Spleen (tissue), 7 donors: ENCODE measurements around the gene TUT1.

Experiments
- POLR2A ChIP-seq, 3 donors: fragments of 450-650 bp; IDR thresholded peaks; one replicate each; pipeline ENCODE4 v1.5.1; 2017; ENCODE audit warnings: antibody characterized with exemption in 3 of 3, mild to moderate bottlenecking in 1 of 3
- POLR2AphosphoS5 ChIP-seq, 3 donors: sonication (generic); formaldehyde crosslinking; IDR thresholded peaks; one replicate each; pipeline ENCODE4 v1.5.1; 2017; ENCODE audit warnings: antibody characterized with exemption in 3 of 3
- TF ChIP-seq, protein P1 (sequence below), 11 experiments: fragments of 200-600 bp in 7 of 11; fragments of 450-650 bp in 4 of 11; sonication (generic) in 4 of 11; IDR thresholded peaks in 8 of 11; conservative IDR thresholded peaks in 3 of 11; 1 replicate in 7 of 11; 2 replicates in 4 of 11; pipeline versions ENCODE4 v1.4.0 to v1.8.0; 2016 to 2021; ENCODE audit warnings: antibody characterized with exemption in 11 of 11, inconsistent platforms in 4 of 11, mild to moderate bottlenecking in 1 of 11
- donor health status: DM: no; HTN: no; CAD: no; lungs with moderate emphysema.
- donor health status: DM: no; HTN: no; CAD: no.
- donor health status: DM: no; HTN: no; CAD: no.

DNA sequence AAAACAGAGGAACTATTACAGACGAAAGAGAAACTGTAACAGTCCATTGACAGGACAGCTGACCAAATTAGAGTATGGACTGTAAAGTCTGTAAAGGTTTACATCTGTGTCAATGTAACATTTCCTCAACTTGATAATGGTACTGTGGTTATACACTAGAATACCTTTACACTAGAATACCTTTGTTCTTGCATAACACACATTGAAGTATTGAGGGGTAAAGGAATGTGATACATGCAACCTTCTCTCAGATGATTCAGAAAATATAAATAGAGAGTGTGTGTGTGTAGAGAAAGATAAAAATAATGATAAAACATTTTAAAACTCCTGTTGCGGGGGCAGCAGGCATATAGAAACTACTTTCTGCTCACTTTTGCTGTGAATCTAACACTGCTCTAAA, 12.1 kb downstream of the TUT1 start:
- TF ChIP-seq POLR2A (IDR thresholded peaks at IDR 0.05): no peak
- TF ChIP-seq, protein P1, sequence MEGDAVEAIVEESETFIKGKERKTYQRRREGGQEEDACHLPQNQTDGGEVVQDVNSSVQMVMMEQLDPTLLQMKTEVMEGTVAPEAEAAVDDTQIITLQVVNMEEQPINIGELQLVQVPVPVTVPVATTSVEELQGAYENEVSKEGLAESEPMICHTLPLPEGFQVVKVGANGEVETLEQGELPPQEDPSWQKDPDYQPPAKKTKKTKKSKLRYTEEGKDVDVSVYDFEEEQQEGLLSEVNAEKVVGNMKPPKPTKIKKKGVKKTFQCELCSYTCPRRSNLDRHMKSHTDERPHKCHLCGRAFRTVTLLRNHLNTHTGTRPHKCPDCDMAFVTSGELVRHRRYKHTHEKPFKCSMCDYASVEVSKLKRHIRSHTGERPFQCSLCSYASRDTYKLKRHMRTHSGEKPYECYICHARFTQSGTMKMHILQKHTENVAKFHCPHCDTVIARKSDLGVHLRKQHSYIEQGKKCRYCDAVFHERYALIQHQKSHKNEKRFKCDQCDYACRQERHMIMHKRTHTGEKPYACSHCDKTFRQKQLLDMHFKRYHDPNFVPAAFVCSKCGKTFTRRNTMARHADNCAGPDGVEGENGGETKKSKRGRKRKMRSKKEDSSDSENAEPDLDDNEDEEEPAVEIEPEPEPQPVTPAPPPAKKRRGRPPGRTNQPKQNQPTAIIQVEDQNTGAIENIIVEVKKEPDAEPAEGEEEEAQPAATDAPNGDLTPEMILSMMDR (IDR thresholded peaks at IDR 0.05 in 8 of 11, conservative IDR thresholded peaks at IDR 0.05 in 3 of 11): no peak
- TF ChIP-seq POLR2AphosphoS5 (IDR thresholded peaks at IDR 0.05): no peak
